IMR-90 (cell line): Measurements from ENCODE around the gene TPI1. TPM values are rescaled to one million over a fixed set of nuclear protein-coding genes. Genes with fewer than 3 reads are reported as not detected.

ENCODE experiments used
- ATAC-seq: fragments of 200-7000 bp; cut with Tn5 transposase; 2 replicates; pipeline ENCODE4 v1.9.1; 2020; ENCODE audit warnings: low read depth, mild to moderate bottlenecking, moderate library complexity
- BruUV-seq: library from RNA; stranded (reverse); fragments of 400-500 nt; replicated peaks from 2 replicates; lab custom pipeline; 2021; lab: Mats Ljungman, UMichigan
- CTCF ChIA-PET: fragments of 300-600 bp; formaldehyde crosslinking; extraction: SDS; loops from one replicate; lab custom pipeline; 2021; ENCODE audit warnings: antibody characterized with exemption; lab: Yijun Ruan, JAX
- POLR2A ChIA-PET: fragments of 300-600 bp; sonication (Branson Sonifier 250); formaldehyde crosslinking; loops from one replicate; lab custom pipeline; 2022; ENCODE audit warnings: antibody characterized with exemption; ENCODE audit not compliant: unreplicated experiment; lab: Charles Lee
- DNase-seq: peaks from one replicate; pipeline ENCODE4 v3.0.0; 2013
- H2AFZ ChIP-seq: replicated peaks from 2 replicates; pipeline ENCODE3; 2013; ENCODE audit warnings: low read length, mild to moderate bottlenecking; ENCODE audit not compliant: poor library complexity
- H2AK5ac ChIP-seq: 2 replicates; pipeline ENCODE4 v1.6.1; 2013; ENCODE audit warnings: low read depth, low read length, inconsistent platforms
- H2AK9ac ChIP-seq: replicated peaks from 2 replicates; pipeline ENCODE3; 2013; ENCODE audit warnings: mild to moderate bottlenecking, low read depth, low read length, moderate library complexity; ENCODE audit not compliant: poor library complexity
- H2BK120ac ChIP-seq: 2 replicates; pipeline ENCODE4 v1.6.1; 2013; ENCODE audit warnings: low read depth, low read length, inconsistent platforms
- H2BK15ac ChIP-seq: 3 replicates; pipeline ENCODE4 v1.6.1; 2013; ENCODE audit warnings: low read depth, low read length, inconsistent platforms
- H2BK20ac ChIP-seq: 2 replicates; pipeline ENCODE4 v1.6.1; 2013; ENCODE audit warnings: low read depth, mild to moderate bottlenecking, inconsistent platforms, low read length, moderate library complexity
- H2BK5ac ChIP-seq: 2 replicates; pipeline ENCODE4 v1.6.1; 2013; ENCODE audit warnings: mild to moderate bottlenecking, low read depth, low read length, inconsistent platforms; ENCODE audit not compliant: poor library complexity, severe bottlenecking
- H3K14ac ChIP-seq: replicated peaks from 2 replicates; pipeline ENCODE4 v1.6.1; 2013; ENCODE audit warnings: low read depth, low read length, inconsistent platforms
- H3K18ac ChIP-seq: 2 replicates; pipeline ENCODE4 v1.6.1; 2013; ENCODE audit warnings: low read depth, low read length, control low read depth
- H3K23ac ChIP-seq: 2 replicates; pipeline ENCODE4 v1.6.1; 2013; ENCODE audit warnings: low read depth, low read length, inconsistent platforms
- H3K27ac ChIP-seq: 2 replicates; pipeline ENCODE4 v1.5.1; 2013; ENCODE audit warnings: mild to moderate bottlenecking, control low read depth, low read length; ENCODE audit not compliant: insufficient read depth
- H3K27me3 ChIP-seq: 2 replicates; pipeline ENCODE4 v1.6.1; 2013; ENCODE audit warnings: low read length; ENCODE audit not compliant: control insufficient read depth, insufficient read depth
- H3K36me3 ChIP-seq: 2 replicates; pipeline ENCODE4 v1.6.1; 2013; ENCODE audit warnings: low read length, mixed read lengths; ENCODE audit not compliant: control insufficient read depth, insufficient read depth
- H3K4ac ChIP-seq: 2 replicates; pipeline ENCODE4 v1.6.1; 2013; ENCODE audit warnings: low read depth, low read length, inconsistent platforms
- H3K4me1 ChIP-seq: 2 replicates; pipeline ENCODE4 v1.6.1; 2013; ENCODE audit warnings: low read length, mixed read lengths; ENCODE audit not compliant: control insufficient read depth, insufficient read depth
- H3K4me2 ChIP-seq: 2 replicates; pipeline ENCODE4 v1.6.1; 2013; ENCODE audit warnings: low read depth, mild to moderate bottlenecking, control low read depth, low read length, moderate library complexity
- H3K4me3 ChIP-seq: 2 replicates; pipeline ENCODE4 v1.5.1; 2013; ENCODE audit warnings: low read depth, mild to moderate bottlenecking, control low read depth, low read length, moderate library complexity; ENCODE audit not compliant: insufficient read depth
- H3K56ac ChIP-seq: 2 replicates; pipeline ENCODE4 v1.6.1; 2013; ENCODE audit warnings: low read length, inconsistent platforms; ENCODE audit not compliant: insufficient read depth; ENCODE audit errors: extremely low read depth
- H3K79me1 ChIP-seq, 2 experiments: 2 replicates each; pipeline ENCODE4 v1.6.1; 2013; ENCODE audit warnings: low read length in 2 of 2, inconsistent platforms in 1 of 2, low read depth in 1 of 2
- H3K9ac ChIP-seq: 2 replicates; pipeline ENCODE4 v1.6.1; 2013; ENCODE audit warnings: low read depth, low read length, control low read depth
- H3K9me1 ChIP-seq: 2 replicates; pipeline ENCODE4 v1.6.1; 2013; ENCODE audit warnings: low read length, inconsistent platforms; ENCODE audit not compliant: insufficient read depth
- H3K9me3 ChIP-seq: 2 replicates; pipeline ENCODE4 v1.6.1; 2013; ENCODE audit warnings: low read length; ENCODE audit not compliant: control insufficient read depth, insufficient read depth
- H4K20me1 ChIP-seq: 2 replicates; pipeline ENCODE4 v1.6.1; 2013; ENCODE audit warnings: low read length, inconsistent platforms; ENCODE audit not compliant: insufficient read depth
- H4K5ac ChIP-seq: 2 replicates; pipeline ENCODE4 v1.6.1; 2013; ENCODE audit warnings: mild to moderate bottlenecking, low read depth, low read length, control low read depth
- H4K8ac ChIP-seq, 2 experiments: 2 replicates each; pipeline ENCODE4 v1.6.1; 2013; ENCODE audit warnings: low read depth in 2 of 2, low read length in 2 of 2, control low read depth in 1 of 2, inconsistent platforms in 1 of 2
- H4K91ac ChIP-seq: 2 replicates; pipeline ENCODE4 v1.6.1; 2013; ENCODE audit warnings: low read depth, low read length, inconsistent platforms; ENCODE audit not compliant: insufficient read depth
- BHLHE40 ChIP-seq: fragments of 150-350 bp; IDR thresholded peaks from 2 replicates; pipeline ENCODE4 v1.6.1; 2016; ENCODE audit warnings: mild to moderate bottlenecking, low read depth, low read length
- FOS ChIP-seq: fragments of 150-350 bp; IDR thresholded peaks from 2 replicates; pipeline ENCODE4 v1.6.1; 2016; ENCODE audit warnings: low read depth, low read length
- MAFK ChIP-seq: IDR thresholded peaks from 2 replicates; pipeline ENCODE4 v1.6.1; 2012; ENCODE audit warnings: low read depth, low read length, improper control_type of control experiment
- MAZ ChIP-seq: IDR thresholded peaks from 2 replicates; pipeline ENCODE4 v1.6.1; 2012; ENCODE audit warnings: low read depth, mild to moderate bottlenecking, low read length, improper control_type of control experiment, moderate library complexity, borderline replicate concordance
- MXI1 ChIP-seq: IDR thresholded peaks from 2 replicates; pipeline ENCODE4 v1.6.1; 2012; ENCODE audit warnings: low read depth, mild to moderate bottlenecking, low read length, moderate library complexity, borderline replicate concordance
- NFE2L2 ChIP-seq: fragments of 150-350 bp; IDR thresholded peaks from 2 replicates; pipeline ENCODE4 v1.6.1; 2016; ENCODE audit warnings: low read depth, mild to moderate bottlenecking, low read length
- POLR2A ChIP-seq: IDR thresholded peaks from 2 replicates; pipeline ENCODE4 v1.6.1; 2012; ENCODE audit warnings: mild to moderate bottlenecking, low read depth, low read length
- RAD21 ChIP-seq: IDR thresholded peaks from 2 replicates; pipeline ENCODE4 v1.6.1; 2012; ENCODE audit warnings: low read length, improper control_type of control experiment
- RCOR1 ChIP-seq: IDR thresholded peaks from 2 replicates; pipeline ENCODE4 v1.6.1; 2012; ENCODE audit warnings: mild to moderate bottlenecking, low read length, improper control_type of control experiment; ENCODE audit not compliant: insufficient replicate concordance
- RFX5 ChIP-seq: IDR thresholded peaks from 2 replicates; pipeline ENCODE4 v1.8.0; 2012; ENCODE audit warnings: low read depth, mild to moderate bottlenecking, low read length, moderate library complexity
- SMC3 ChIP-seq: fragments of 150-350 bp; IDR thresholded peaks from 2 replicates; pipeline ENCODE4 v1.6.1; 2016; ENCODE audit warnings: low read depth, mild to moderate bottlenecking, antibody characterized with exemption, low read length, moderate library complexity
- WGBS, 2 experiments: methylation state at CpG; one replicate each; pipeline versions ENCODE4 v1.1.5 to v1.1.7; 2013; ENCODE audit warnings: missing lambda C conversion rate in 2 of 2; ENCODE audit not compliant: insufficient read length in 1 of 2; ENCODE audit errors: extremely low coverage in 2 of 2; 5-methylcytosine and 5-hydroxymethylcytosine counted together
- dilution Hi-C: fragments of 300-500 bp; cut with HindIII; formaldehyde crosslinking; loops from one replicate; pipeline ENCODE4 v1.14.3; 2018; ENCODE audit warnings: low sequenced_read_pairs; ENCODE audit not compliant: unreplicated experiment
- in situ Hi-C: fragments of 300-500 bp; cut with MboI; formaldehyde crosslinking; loops from 3 replicates; pipeline ENCODE4 v1.14.3; 2019; ENCODE audit warnings: low sequenced_read_pairs, inconsistent platforms, mixed read lengths
- intact Hi-C: fragments of 100-400 bp; cut with micrococcal nuclease; formaldehyde crosslinking; loops from 2 replicates; pipeline ENCODE4 v1.10.0; 2022
- polyA plus RNA-seq, 3 experiments: library from polyadenylated mRNA; depleted of rRNA; stranded (reverse); fragments of >200 nt; gene quantifications; 2 replicates each; pipeline ENCODE4 v1.2.3, GENCODE V29; 2012; ENCODE audit warnings: low replicate concordance in 1 of 3
- total RNA-seq: library from RNA; depleted of rRNA; stranded (reverse); fragments of >200 nt; gene quantifications from 2 replicates; pipeline ENCODE4 v1.2.3, GENCODE V29; 2012
- TF ChIP-seq, protein P1 (sequence below): fragments of 150-350 bp; IDR thresholded peaks from 2 replicates; pipeline ENCODE4 v1.6.1; 2016; ENCODE audit warnings: low read depth, mild to moderate bottlenecking, low read length, moderate library complexity, borderline replicate concordance
- TF ChIP-seq, protein P2 (sequence below): fragments of 150-350 bp; IDR thresholded peaks from 2 replicates; pipeline ENCODE4 v1.6.1; 2017; ENCODE audit warnings: mild to moderate bottlenecking, antibody characterized with exemption, low read length, low read depth
- TF ChIP-seq, protein P3 (sequence below): conservative IDR thresholded peaks from 2 replicates; pipeline ENCODE4 v1.5.1; 2012; ENCODE audit warnings: mild to moderate bottlenecking, low read depth, low read length, improper control_type of control experiment

TPI1 gene
- total and polyA plus RNA-seq, 2 of the 4 experiments (the other 2 are of a cell fraction): 1,995 to 2,176 TPM

DNA sequence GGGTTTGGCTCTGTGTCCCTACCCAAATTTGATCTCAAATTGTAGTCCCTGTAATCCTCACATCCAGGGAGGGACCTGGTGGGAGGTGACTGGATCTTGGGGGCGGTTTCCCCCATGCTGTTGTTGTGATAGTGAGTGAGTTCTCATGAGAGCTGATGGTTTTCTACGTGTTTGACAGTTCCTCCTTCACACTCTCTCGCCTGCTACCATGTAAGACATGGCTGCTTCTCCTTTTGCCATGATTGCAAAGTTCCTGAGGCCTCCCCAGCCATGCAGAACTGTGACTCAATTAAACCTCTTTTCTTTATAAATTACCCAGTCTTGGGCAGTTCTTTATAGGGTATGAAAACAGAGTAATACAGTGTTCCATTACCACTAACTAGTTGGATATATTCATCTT is 27.0 kb downstream of the TPI1 start:
- POLR2A ChIA-PET: no interaction called here
- Histone ChIP-seq H2AK5ac (no peak overlapping the region), H4K8ac (no peak overlapping the region), H3K4me3 (no peak overlapping the region), H3K23ac (no peak overlapping the region), H3K56ac (no peak overlapping the region), H3K36me3 (no peaks in the 10 kb centered on the region), H3K18ac (no peak overlapping the region), H4K20me1 (no peaks in the 10 kb centered on the region), H4K91ac (no peak overlapping the region), H3K4me2 (no peak overlapping the region), H3K79me1 (peaks cover 0 to 20% of the 10 kb centered on the region in 2 experiments; a peak in 2 of 4 replicates), H2AK9ac (no peak overlapping the region), H3K27me3 (no peaks in the 10 kb centered on the region), H3K14ac (no peak overlapping the region; the same call in 1 of the 2 replicates), H2AFZ (no peak overlapping the region), H3K27ac (no peak overlapping the region), H2BK20ac (no peak overlapping the region), H2BK120ac (no peak overlapping the region), H2BK15ac (no peak overlapping the region), H3K4me1 (peaks cover 5% of the 10 kb centered on the region), H2BK5ac (no peak overlapping the region), H3K4ac (no peak overlapping the region), H4K5ac (no peak overlapping the region), H3K9me3 (no peaks in the 10 kb centered on the region), H3K9ac (no peak overlapping the region), H3K9me1 (0 out of 2 replicates have a peak, but pooled peaks cover 4% of the 10 kb centered on the region)
- DNase-seq (no peak), ATAC-seq (no peak)
- in situ Hi-C loops (no loop called here), dilution Hi-C loops (no loop called here), intact Hi-C loops (no loop called here)
- CTCF ChIA-PET: interaction anchor here (0.7 kb wide), 1 partner anchor 22 kb away, joined by 3 read pairs; the partner anchor contains the start of gene SPSB2
- WGBS, 2 experiments: no CpG with 5 or more reads among the region's 3 CpGs
- BruUV-seq: no TSS peak
- TF ChIP-seq NFE2L2 (no peak), FOS (no peak), MAFK (no peak), RFX5 (no peak), RAD21 (no peak), MXI1 (no peak), MAZ (no peak), SMC3 (no peak), BHLHE40 (no peak), RCOR1 (no peak), POLR2A (no peak)
- TF ChIP-seq, protein P1, sequence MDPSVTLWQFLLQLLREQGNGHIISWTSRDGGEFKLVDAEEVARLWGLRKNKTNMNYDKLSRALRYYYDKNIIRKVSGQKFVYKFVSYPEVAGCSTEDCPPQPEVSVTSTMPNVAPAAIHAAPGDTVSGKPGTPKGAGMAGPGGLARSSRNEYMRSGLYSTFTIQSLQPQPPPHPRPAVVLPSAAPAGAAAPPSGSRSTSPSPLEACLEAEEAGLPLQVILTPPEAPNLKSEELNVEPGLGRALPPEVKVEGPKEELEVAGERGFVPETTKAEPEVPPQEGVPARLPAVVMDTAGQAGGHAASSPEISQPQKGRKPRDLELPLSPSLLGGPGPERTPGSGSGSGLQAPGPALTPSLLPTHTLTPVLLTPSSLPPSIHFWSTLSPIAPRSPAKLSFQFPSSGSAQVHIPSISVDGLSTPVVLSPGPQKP: no peak
- TF ChIP-seq, protein P2, sequence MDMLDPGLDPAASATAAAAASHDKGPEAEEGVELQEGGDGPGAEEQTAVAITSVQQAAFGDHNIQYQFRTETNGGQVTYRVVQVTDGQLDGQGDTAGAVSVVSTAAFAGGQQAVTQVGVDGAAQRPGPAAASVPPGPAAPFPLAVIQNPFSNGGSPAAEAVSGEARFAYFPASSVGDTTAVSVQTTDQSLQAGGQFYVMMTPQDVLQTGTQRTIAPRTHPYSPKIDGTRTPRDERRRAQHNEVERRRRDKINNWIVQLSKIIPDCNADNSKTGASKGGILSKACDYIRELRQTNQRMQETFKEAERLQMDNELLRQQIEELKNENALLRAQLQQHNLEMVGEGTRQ: no peak
- TF ChIP-seq, protein P3, sequence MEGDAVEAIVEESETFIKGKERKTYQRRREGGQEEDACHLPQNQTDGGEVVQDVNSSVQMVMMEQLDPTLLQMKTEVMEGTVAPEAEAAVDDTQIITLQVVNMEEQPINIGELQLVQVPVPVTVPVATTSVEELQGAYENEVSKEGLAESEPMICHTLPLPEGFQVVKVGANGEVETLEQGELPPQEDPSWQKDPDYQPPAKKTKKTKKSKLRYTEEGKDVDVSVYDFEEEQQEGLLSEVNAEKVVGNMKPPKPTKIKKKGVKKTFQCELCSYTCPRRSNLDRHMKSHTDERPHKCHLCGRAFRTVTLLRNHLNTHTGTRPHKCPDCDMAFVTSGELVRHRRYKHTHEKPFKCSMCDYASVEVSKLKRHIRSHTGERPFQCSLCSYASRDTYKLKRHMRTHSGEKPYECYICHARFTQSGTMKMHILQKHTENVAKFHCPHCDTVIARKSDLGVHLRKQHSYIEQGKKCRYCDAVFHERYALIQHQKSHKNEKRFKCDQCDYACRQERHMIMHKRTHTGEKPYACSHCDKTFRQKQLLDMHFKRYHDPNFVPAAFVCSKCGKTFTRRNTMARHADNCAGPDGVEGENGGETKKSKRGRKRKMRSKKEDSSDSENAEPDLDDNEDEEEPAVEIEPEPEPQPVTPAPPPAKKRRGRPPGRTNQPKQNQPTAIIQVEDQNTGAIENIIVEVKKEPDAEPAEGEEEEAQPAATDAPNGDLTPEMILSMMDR: no peak
